ENCODE data around the gene EPS8. TPM values are rescaled to one million over a fixed set of nuclear protein-coding genes. Genes with fewer than 3 reads are reported as not detected.

The EPS8 gene
- polyA plus RNA-seq, 3 donors: 4.1 to 4.8 (median 4.3) TPM

DNA sequence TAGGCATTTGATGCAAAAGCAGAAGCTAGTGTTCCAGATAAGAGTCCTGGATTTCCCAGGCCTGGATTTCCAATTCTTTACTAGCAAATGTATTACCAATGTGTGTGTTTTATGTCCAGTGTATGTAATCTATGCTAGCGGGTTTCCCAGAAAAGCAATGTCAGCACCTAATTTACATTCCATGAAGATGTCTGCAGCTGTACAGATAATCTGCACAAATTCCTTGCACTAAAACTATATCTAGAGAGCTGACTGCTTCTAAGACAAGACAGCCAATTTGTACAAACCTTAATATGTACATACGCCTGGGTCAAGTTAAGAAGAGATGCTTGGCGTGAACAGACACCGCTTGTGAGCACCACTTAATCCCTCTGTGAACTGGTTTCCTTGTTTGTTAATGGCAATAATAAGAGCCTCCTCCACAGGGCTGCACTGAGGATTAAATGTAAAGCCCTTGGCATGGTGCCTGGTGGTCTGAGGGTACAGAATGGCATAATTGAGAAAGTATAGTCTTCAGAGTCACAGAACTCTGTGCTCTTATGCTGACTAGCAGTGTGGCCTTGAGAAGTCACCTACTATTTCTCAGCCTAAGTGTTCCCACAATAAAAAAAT, 185.6 kb downstream of the EPS8 start:
- H3K9me3 Mint-ChIP-seq: no peaks in the 10 kb centered on the region
- TF ChIP-seq, protein P1, sequence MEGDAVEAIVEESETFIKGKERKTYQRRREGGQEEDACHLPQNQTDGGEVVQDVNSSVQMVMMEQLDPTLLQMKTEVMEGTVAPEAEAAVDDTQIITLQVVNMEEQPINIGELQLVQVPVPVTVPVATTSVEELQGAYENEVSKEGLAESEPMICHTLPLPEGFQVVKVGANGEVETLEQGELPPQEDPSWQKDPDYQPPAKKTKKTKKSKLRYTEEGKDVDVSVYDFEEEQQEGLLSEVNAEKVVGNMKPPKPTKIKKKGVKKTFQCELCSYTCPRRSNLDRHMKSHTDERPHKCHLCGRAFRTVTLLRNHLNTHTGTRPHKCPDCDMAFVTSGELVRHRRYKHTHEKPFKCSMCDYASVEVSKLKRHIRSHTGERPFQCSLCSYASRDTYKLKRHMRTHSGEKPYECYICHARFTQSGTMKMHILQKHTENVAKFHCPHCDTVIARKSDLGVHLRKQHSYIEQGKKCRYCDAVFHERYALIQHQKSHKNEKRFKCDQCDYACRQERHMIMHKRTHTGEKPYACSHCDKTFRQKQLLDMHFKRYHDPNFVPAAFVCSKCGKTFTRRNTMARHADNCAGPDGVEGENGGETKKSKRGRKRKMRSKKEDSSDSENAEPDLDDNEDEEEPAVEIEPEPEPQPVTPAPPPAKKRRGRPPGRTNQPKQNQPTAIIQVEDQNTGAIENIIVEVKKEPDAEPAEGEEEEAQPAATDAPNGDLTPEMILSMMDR (IDR thresholded peaks at IDR 0.05): no peak

DNA sequence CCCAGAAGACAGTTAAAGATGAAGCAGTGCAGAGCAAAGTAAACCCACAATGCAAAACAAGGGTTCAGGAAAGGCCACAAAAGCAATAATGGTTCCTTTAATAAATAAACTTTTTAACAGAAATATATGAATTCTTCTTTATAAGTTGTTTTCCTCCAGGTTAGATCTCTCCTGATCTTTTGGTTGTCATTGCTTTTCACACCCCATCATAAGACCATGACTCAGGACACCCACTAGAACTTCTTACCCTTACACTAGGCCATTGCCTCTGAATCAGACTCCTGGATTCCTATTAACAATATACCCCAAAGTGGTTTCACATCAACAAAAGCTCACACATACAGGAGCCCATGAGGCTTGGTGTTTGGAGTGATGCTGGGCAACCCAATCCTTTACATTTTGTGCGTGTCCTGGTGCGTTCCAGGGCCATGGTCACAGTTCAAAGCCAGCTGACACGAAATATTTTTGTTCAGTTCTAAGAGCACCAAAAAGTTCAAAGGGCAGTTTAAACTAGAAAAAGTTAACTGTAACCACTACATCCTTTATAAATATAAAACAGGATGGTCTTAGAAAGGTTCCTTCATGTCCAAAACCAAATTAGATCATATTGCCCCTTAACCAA, 187.0 kb downstream of the EPS8 start:
- no peak overlapping the region for H3K9ac ChIP-seq (ENCODE audit: insufficient read depth, low read length, poor library complexity, severe bottlenecking)
- peaks cover 10% of the 10 kb centered on the region for H3K4me1 Mint-ChIP-seq
- WGBS (ENCODE audit: insufficient coverage): no CpG with 5 or more reads among the region's 3 CpGs
- intact Hi-C loops (cut with micrococcal nuclease): no loop called here
- DNase-seq: no peak
- TF ChIP-seq, protein P1 (IDR thresholded peaks at IDR 0.05): no peak
- peaks cover 0 to 4% (median 0%) of the 10 kb centered on the region in 3 donors for H3K27me3 Mint-ChIP-seq (ENCODE audit: low read depth in 3 of 3)
- H3K36me3 ChIP-seq (replicated peaks in 1 of 2; ENCODE audit: control insufficient read depth in 1 of 2, insufficient read depth in 2 of 2, low read length in 2 of 2): no peaks in the 10 kb centered on the region
- H3K79me2 ChIP-seq (ENCODE audit: insufficient read depth, low read length): no peaks in the 10 kb centered on the region
- no peak overlapping the region for H3K27ac ChIP-seq (ENCODE audit: low read depth in 1 of 2, low read length in 2 of 2)
- H2AFZ ChIP-seq (ENCODE audit: insufficient read depth, low read depth, low read length, poor library complexity, severe bottlenecking): no peak overlapping the region
- H3K27me3 ChIP-seq (ENCODE audit: control insufficient read depth in 2 of 2, insufficient read depth in 2 of 2, low read length in 2 of 2): no peaks in the 10 kb centered on the region
- H3K4me2 ChIP-seq (replicated peaks; ENCODE audit: extremely low read depth, low read length, poor library complexity, severe bottlenecking): no peak overlapping the region
- peaks cover 0 to 4% of the 10 kb centered on the region in 2 donors for H3K36me3 Mint-ChIP-seq
- H3K27ac Mint-ChIP-seq: peak overlapping the region in 1 of 7 donors; percentile 31
- H3K4me3 ChIP-seq (replicated peaks in 1 of 3; ENCODE audit: low read depth in 2 of 3, low read length in 3 of 3): no peak overlapping the region
- no peaks in the 10 kb centered on the region for H3K9me3 Mint-ChIP-seq
- H3K4me1 ChIP-seq (ENCODE audit: control insufficient read depth in 1 of 2, insufficient read depth in 2 of 2, low read length in 2 of 2): peaks cover 0 to 7% of the 10 kb centered on the region in 2 donors
- H3K9me3 ChIP-seq (replicated peaks in 1 of 2; ENCODE audit: control insufficient read depth in 1 of 2, insufficient read depth in 1 of 2, low read length in 2 of 2): no peaks in the 10 kb centered on the region
- no peak overlapping the region for H3K4me3 Mint-ChIP-seq
- H4K20me1 ChIP-seq (ENCODE audit: insufficient read depth, low read length): no peaks in the 10 kb centered on the region

More for the DNA sequence above, 185.6 kb downstream of the EPS8 start:
- no peaks in the 10 kb centered on the region for H4K20me1 ChIP-seq (ENCODE audit: insufficient read depth, low read length)
- no peak overlapping the region for H3K4me2 ChIP-seq (replicated peaks; ENCODE audit: extremely low read depth, low read length, poor library complexity, severe bottlenecking)
- H3K9ac ChIP-seq (ENCODE audit: insufficient read depth, low read length, poor library complexity, severe bottlenecking): no peak overlapping the region
- no peak for DNase-seq
- H3K27me3 Mint-ChIP-seq (ENCODE audit: low read depth in 3 of 3): peaks cover 0 to 4% (median 0%) of the 10 kb centered on the region in 3 donors
- no peak overlapping the region for H3K4me3 ChIP-seq (replicated peaks in 1 of 3; ENCODE audit: low read depth in 2 of 3, low read length in 3 of 3)
- H2AFZ ChIP-seq (ENCODE audit: insufficient read depth, low read depth, low read length, poor library complexity, severe bottlenecking): no peak overlapping the region
- H3K27ac Mint-ChIP-seq: no peak overlapping the region
- no peak overlapping the region for H3K27ac ChIP-seq (ENCODE audit: low read depth in 1 of 2, low read length in 2 of 2)
- no peaks in the 10 kb centered on the region for H3K36me3 ChIP-seq (replicated peaks in 1 of 2; ENCODE audit: control insufficient read depth in 1 of 2, insufficient read depth in 2 of 2, low read length in 2 of 2)
- no CpG with 5 or more reads among the region's 4 CpGs for WGBS (ENCODE audit: insufficient coverage)
- H3K36me3 Mint-ChIP-seq: no peaks in the 10 kb centered on the region
- no peaks in the 10 kb centered on the region for H3K9me3 ChIP-seq (replicated peaks in 1 of 2; ENCODE audit: control insufficient read depth in 1 of 2, insufficient read depth in 1 of 2, low read length in 2 of 2)
- peaks cover 10% of the 10 kb centered on the region for H3K4me1 Mint-ChIP-seq
- no peaks in the 10 kb centered on the region for H3K27me3 ChIP-seq (ENCODE audit: control insufficient read depth in 2 of 2, insufficient read depth in 2 of 2, low read length in 2 of 2)
- no peak overlapping the region for H3K4me3 Mint-ChIP-seq
- H3K4me1 ChIP-seq (ENCODE audit: control insufficient read depth in 1 of 2, insufficient read depth in 2 of 2, low read length in 2 of 2): peaks cover 0 to 7% of the 10 kb centered on the region in 2 donors
- no peaks in the 10 kb centered on the region for H3K79me2 ChIP-seq (ENCODE audit: insufficient read depth, low read length)
- intact Hi-C loops (cut with micrococcal nuclease): no loop called here
